ENCODE measurements around the gene CFAP46.
"Not testable (repeated sequence)": the region's sequence is repeated elsewhere in the genome, so short reads cannot be mapped to it uniquely, and the experiment has no call there.

The CFAP46 gene

GRCh38 chr10:132972986-132973902 is 30.9 kb upstream of the CFAP46 start:
- Mint-ChIP-seq H3K9me3 (ENCODE audit: low read depth) (no peaks in the 10 kb centered on the region), H3K4me3 (no peak overlapping the region), H3K4me1 (ENCODE audit: low read depth) (no peaks in the 10 kb centered on the region), H3K27me3 (peaks cover 10% of the 10 kb centered on the region), H3K27ac (no peak overlapping the region), H3K36me3 (no peaks in the 10 kb centered on the region)

- Mint-ChIP-seq H3K9me3 (ENCODE audit: low read depth) (no peaks in the 10 kb centered on the region), H3K27ac (no peak overlapping the region), H3K4me3 (no peak overlapping the region), H3K27me3 (peaks cover 10% of the 10 kb centered on the region), H3K4me1 (ENCODE audit: low read depth) (no peaks in the 10 kb centered on the region), H3K36me3 (no peaks in the 10 kb centered on the region)
These were observed 30.0 kb upstream of the CFAP46 start for GRCh38 chr10:132972149-132972985.

- H3K9me3 Mint-ChIP-seq (ENCODE audit: low read depth), result no peaks in the 10 kb centered on the region
- no peak overlapping the region for H3K4me3 Mint-ChIP-seq
- peaks cover 10% of the 10 kb centered on the region for H3K27me3 Mint-ChIP-seq
- no peaks in the 10 kb centered on the region for H3K4me1 Mint-ChIP-seq (ENCODE audit: low read depth)
- no peaks in the 10 kb centered on the region for H3K36me3 Mint-ChIP-seq
- no peak overlapping the region for H3K27ac Mint-ChIP-seq
These were observed 29.2 kb upstream of the CFAP46 start for GRCh38 chr10:132971448-132972148.

- Mint-ChIP-seq H3K27ac (no peak overlapping the region), H3K4me3 (no peak overlapping the region), H3K36me3 (no peaks in the 10 kb centered on the region), H3K27me3 (peaks cover 14% of the 10 kb centered on the region), H3K4me1 (ENCODE audit: low read depth) (no peaks in the 10 kb centered on the region), H3K9me3 (ENCODE audit: low read depth) (no peaks in the 10 kb centered on the region)
These were observed 28.5 kb upstream of the CFAP46 start for GRCh38 chr10:132970641-132971438.

- H3K27ac Mint-ChIP-seq, result no peak overlapping the region
- peaks cover 3% of the 10 kb centered on the region for H3K36me3 Mint-ChIP-seq
- H3K4me3 Mint-ChIP-seq, result no peak overlapping the region
- peaks cover 20% of the 10 kb centered on the region for H3K4me1 Mint-ChIP-seq (ENCODE audit: low read depth)
- H3K9me3 Mint-ChIP-seq (ENCODE audit: low read depth), result no peaks in the 10 kb centered on the region
- peaks cover 21% of the 10 kb centered on the region for H3K27me3 Mint-ChIP-seq
These were observed 25.2 kb upstream of the CFAP46 start for GRCh38 chr10:132967540-132967939.

GRCh38 chr10:132965411-132966057 is 23.2 kb upstream of the CFAP46 start:
- peak overlapping the region; percentile 4 for H3K4me3 Mint-ChIP-seq
- H3K9me3 Mint-ChIP-seq (ENCODE audit: low read depth), result no peaks in the 10 kb centered on the region
- H3K27ac Mint-ChIP-seq, result no peak overlapping the region
- H3K36me3 Mint-ChIP-seq, result peaks cover 3% of the 10 kb centered on the region
- H3K4me1 Mint-ChIP-seq (ENCODE audit: low read depth), result peaks cover 30% of the 10 kb centered on the region
- peaks cover 16% of the 10 kb centered on the region for H3K27me3 Mint-ChIP-seq

GRCh38 chr10:132964707-132965410 is 22.5 kb upstream of the CFAP46 start:
- Mint-ChIP-seq H3K4me3 (peak overlapping the region; percentile 57), H3K27me3 (peaks cover 16% of the 10 kb centered on the region), H3K4me1 (ENCODE audit: low read depth) (peaks cover 30% of the 10 kb centered on the region)
- not testable (repeated sequence) for H3K9me3 Mint-ChIP-seq (ENCODE audit: low read depth); H3K36me3 Mint-ChIP-seq; H3K27ac Mint-ChIP-seq

- H3K4me3 Mint-ChIP-seq, result peak overlapping the region; percentile 8
These were observed 21.9 kb upstream of the CFAP46 start for GRCh38 chr10:132964231-132964630.

GRCh38 chr10:132963430-132963960 is 21.1 kb upstream of the CFAP46 start:
- Mint-ChIP-seq H3K36me3 (peaks cover 3% of the 10 kb centered on the region), H3K4me1 (ENCODE audit: low read depth) (peaks cover 30% of the 10 kb centered on the region), H3K9me3 (ENCODE audit: low read depth) (no peaks in the 10 kb centered on the region), H3K27ac (peak overlapping the region; percentile 85), H3K4me3 (peak overlapping the region; percentile 93), H3K27me3 (peaks cover 16% of the 10 kb centered on the region)

More at GRCh38 chr10:132964231-132964630, 21.9 kb upstream of the CFAP46 start:
- Mint-ChIP-seq H3K36me3 (peaks cover 3% of the 10 kb centered on the region), H3K27ac (no peak overlapping the region), H3K27me3 (peaks cover 16% of the 10 kb centered on the region), H3K9me3 (ENCODE audit: low read depth) (no peaks in the 10 kb centered on the region), H3K4me1 (ENCODE audit: low read depth) (peaks cover 30% of the 10 kb centered on the region)

- Mint-ChIP-seq H3K4me1 (ENCODE audit: low read depth) (peaks cover 30% of the 10 kb centered on the region), H3K9me3 (ENCODE audit: low read depth) (no peaks in the 10 kb centered on the region), H3K27ac (peak overlapping the region; percentile 85), H3K4me3 (peak overlapping the region; percentile 93), H3K36me3 (peaks cover 3% of the 10 kb centered on the region), H3K27me3 (peaks cover 16% of the 10 kb centered on the region)
These were observed 20.5 kb upstream of the CFAP46 start for GRCh38 chr10:132962623-132963429.

GRCh38 chr10:132961787-132962622 is 19.6 kb upstream of the CFAP46 start:
- peaks cover 30% of the 10 kb centered on the region for H3K4me1 Mint-ChIP-seq (ENCODE audit: low read depth)
- peaks cover 3% of the 10 kb centered on the region for H3K36me3 Mint-ChIP-seq
- peak overlapping the region; percentile 93 for H3K4me3 Mint-ChIP-seq
- peaks cover 16% of the 10 kb centered on the region for H3K27me3 Mint-ChIP-seq
- H3K9me3 Mint-ChIP-seq (ENCODE audit: low read depth), result no peaks in the 10 kb centered on the region
- peak overlapping the region; percentile 85 for H3K27ac Mint-ChIP-seq

- Mint-ChIP-seq H3K27me3 (peaks cover 16% of the 10 kb centered on the region), H3K9me3 (ENCODE audit: low read depth) (no peaks in the 10 kb centered on the region), H3K4me1 (ENCODE audit: low read depth) (peaks cover 30% of the 10 kb centered on the region), H3K27ac (no peak overlapping the region), H3K36me3 (peaks cover 3% of the 10 kb centered on the region), H3K4me3 (peak overlapping the region; percentile 51)
These were observed 19.0 kb upstream of the CFAP46 start for GRCh38 chr10:132961420-132961786.
